Jurkat, Clone E6-1 (cell line): Measurements from ENCODE around the gene P3H1.

Source experiments
- DNase-seq: peaks from one replicate; pipeline ENCODE4 v3.0.0-alpha.2; 2011; ENCODE audit warnings: low read depth, low spot score
- H3K4me3 ChIP-seq: 2 replicates; pipeline ENCODE4 v1.5.1; 2011; ENCODE audit warnings: mild to moderate bottlenecking, low read length, control low read depth, moderate library complexity

The P3H1 gene

DNA sequence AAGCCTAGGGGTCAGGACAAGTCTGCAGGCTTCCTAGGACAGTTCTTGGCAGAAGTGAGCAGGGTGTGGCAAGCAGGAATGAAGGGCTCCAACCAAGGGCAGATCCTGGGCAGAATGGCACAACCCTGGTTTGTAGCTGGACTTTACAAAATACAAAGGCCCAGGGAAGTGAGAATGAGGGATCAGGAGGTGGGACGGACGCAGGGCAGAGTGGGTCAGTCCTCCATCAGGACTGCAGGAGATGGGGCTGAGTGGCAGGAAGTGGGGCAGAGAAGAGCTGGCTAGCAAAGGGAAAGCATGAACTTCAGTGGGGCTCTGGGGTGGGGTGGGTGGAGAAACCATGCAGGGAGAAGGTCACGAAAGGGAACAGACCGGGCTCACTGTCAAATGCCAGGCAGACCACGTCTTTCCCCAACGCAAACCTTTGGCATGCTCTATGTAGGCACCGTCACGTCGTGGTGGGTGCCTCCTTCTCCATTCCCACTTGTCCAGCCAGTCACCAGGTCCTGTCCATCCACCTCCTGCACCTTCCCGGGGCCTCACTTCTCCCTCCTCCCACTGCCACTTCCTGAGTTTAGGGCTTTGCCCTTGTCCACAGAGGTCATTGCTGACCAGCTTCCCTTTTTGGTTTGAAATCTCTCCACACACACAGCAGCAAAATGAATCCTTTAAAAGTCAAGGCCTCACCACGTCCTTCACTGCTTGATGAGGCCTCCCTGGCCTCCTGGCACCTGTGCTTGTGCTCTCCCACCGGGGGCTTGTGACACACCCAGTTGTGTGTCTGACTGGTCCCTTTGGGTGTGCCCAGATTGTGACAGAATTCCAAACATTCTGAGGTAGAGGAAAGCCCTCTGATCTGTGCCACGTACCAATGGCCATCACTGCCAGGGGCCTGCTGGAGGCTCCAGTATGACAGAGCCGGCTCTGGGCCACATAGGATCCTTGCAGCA lies 18.1 kb downstream of the P3H1 start:
- no peak for DNase-seq
- H3K4me3 ChIP-seq: no peak overlapping the region

DNA sequence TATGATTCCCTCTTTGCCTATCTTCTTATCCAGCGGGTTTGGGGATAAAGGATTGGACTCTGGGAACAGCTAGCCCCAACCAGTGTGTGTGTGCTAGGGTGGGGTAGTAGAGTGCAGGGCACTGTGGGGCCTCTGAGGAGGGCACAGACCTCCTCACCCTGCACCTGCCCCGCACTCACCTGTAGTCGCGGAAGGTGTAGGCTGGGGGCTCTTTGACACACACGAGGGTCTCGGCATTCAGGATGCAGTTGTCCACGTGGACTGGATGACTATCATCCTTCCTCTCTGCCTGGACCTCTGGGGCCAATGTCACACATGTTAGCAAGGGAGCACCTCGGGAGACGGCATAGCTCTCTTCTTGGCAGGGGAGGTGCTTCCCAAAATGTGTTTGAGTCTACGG lies 18.8 kb downstream of the P3H1 start:
- DNase-seq: no peak
- no peak overlapping the region for H3K4me3 ChIP-seq

DNA sequence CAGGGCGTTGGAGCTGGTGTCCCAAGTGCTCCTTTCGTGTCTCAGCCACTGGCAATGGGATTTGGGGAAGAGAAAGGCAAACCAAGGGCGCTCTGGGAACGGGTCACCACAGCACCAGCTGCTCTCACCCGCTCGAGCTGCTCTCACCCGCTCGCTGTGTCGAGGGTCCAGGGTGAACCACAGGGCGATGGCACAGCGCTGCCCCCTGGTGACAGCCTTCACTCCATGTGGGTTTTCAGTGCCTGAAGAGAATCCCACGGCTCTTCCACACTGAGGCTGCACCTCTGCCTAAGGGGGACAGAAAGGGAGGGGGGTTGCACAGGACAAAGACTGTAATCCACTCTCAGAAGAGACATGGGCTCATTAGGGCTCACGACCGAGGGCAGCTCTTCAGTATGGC lies 19.7 kb downstream of the P3H1 start:
- no peak overlapping the region for H3K4me3 ChIP-seq
- DNase-seq: no peak

DNA sequence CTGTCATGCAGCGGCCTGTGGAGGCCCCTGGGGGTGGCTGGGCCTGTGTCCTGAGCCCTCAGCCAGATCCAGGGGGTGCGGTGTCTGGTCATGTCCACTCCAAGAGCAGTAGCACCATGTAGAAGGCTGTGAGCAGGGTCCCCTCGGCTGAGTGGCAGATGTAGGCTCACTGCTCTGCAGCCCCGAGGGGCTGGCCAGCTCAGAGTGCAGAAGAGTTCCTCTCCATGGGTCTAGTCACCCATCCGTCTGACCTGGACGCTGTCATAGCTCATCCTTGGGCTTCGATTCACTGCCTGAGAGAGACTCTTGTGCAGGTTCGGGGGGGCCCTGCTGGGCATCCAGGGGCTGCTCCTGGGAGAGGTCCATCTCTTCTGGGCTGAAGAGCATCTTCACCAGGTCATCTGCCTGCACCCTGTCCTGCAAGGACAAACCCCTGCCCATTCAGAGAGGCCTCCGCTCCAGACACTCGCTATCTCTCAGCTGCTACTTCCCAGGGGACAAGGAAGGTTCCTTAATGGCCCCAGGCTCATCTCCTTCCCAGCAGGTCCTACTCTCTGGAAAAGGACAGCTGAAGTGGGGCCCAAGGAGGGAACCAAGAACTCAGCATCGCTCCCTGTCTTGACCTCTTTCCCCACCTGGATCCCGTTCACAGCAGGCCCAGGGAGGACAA lies 20.3 kb downstream of the P3H1 start:
- DNase-seq: no peak

GRCh38 chr1:42745851-42746250 lies 21.0 kb downstream of the P3H1 start:
- H3K4me3 ChIP-seq: no peak overlapping the region
- no peak for DNase-seq

More for the DNA sequence above, 20.3 kb downstream of the P3H1 start:
- H3K4me3 ChIP-seq: no peak overlapping the region

DNA sequence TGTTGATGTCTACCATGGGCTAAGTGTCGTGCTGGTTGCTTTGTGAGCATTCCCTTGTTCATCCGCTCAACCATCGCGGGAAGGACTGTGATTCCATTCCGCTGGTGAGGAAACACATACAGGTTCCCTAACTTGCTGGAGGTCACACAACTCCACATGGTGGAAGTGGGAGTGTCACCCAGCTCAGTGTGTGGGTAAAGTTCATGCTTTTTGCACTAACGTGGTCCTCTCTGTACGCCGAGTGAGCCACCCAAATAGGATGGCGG lies 22.7 kb downstream of the P3H1 start:
- H3K4me3 ChIP-seq: no peak overlapping the region
- DNase-seq: no peak

DNA sequence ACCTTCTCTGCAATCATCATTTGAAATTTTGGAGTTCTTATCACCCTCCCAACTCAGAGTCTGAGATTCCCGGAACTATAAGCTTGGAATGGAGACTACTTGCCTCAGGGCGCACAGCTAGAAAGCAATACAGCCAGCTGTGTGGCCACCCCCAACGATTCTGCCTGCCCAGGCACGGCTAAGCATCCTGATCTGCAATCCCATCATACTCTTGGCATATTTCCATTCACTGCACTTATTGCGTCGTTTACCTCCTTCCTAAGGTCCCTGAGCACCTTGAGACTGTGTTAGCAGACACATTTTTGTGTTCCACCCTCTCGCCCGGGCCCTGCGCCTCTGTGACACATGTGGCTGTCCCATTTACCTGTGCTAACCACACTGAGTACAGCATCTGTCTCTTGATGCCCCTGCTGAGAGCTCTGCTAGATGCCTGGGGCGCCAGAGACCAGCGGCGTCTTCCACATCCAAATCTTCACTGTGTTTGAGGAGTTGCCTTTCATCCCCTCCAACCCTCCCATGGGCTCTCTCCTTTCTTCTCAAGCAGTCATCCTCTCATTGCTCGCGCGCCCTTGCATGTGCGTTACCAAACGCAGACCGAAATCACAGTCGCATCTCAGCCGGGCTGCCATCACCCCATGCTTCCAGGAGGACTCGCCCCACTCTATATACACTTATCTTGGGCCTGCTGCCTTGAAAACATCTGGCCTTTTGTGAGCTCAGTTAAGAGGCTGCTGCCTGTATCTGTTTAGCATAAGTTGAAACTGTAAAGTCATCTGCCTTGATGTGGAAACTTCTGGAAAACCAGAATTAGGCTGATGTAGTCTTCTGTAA lies 23.3 kb downstream of the P3H1 start:
- DNase-seq: no peak
- H3K4me3 ChIP-seq: no peak overlapping the region

DNA sequence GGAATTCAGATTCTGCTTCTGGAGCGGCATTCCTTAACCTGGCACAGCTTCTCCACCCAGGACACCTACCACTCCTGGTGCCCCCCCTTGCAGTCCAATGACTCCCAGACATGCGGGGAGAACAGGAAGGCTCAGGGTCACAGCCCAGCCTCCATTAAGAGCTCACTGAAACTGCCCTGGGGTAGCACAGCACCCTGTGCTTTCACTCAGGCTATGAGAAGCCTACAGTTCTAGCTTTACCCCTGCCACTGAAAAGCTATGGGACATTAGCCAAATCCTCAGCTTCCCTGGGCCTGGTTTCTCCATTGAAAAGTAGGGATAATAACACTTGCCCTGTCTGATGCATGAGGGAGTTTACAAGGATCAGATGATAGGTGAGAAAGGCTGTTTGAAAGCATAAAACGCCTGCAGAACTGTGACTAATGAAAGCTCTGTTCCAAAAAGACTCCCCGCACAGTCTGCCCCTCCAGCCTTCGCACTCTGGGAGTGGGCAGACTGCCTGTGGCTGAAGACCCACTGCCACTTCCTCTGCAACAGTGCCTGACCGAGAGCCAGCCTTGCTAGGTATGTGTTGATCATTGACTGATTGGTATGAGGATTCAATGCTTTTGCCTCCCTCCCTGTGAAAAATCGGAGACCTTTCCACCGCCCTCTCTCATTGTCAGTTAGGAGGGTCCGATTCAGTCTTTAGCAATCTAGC lies 24.1 kb downstream of the P3H1 start:
- no peak for DNase-seq
- H3K4me3 ChIP-seq: no peak overlapping the region

DNA sequence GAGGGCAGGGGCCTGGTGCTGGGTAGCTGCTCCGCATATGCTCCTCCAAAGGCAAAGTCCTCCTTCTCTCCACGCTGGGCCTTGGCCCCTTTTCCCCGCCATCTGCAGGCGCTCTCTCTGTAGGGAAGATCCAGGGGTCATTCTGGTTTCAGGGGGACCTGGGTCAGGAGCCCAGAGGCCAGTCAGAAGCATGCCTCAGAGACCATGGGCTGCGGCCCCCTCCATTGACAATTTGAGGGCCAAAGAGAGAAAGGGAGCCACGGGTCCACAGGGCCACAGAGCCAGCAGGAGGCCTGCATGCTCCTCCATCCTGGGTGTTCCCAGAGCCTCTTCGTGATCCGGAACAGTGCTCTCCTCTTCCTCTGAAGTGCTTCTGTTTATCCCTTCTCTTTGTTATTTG lies 24.7 kb downstream of the P3H1 start:
- H3K4me3 ChIP-seq: no peak overlapping the region
- no peak for DNase-seq

DNA sequence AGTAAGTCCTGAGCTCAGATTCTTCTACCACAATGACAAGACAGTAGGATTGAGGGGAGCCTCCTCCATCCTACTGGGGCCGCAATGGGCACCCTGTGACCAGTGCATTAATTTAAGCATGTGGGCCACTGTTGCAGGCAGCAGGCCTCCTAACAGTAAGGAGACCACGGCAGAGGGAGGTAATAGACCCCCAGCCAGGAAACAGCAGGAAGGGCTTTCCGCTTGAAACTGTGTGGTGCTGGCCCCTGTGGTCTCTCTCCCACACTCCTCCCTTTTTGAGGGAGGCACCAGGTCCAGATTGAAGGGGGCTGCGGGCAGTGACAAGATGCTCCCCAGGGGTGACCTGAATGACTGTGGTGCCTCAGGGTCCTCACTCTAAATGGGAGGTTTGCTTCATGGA lies 25.1 kb downstream of the P3H1 start:
- no peak overlapping the region for H3K4me3 ChIP-seq

DNA sequence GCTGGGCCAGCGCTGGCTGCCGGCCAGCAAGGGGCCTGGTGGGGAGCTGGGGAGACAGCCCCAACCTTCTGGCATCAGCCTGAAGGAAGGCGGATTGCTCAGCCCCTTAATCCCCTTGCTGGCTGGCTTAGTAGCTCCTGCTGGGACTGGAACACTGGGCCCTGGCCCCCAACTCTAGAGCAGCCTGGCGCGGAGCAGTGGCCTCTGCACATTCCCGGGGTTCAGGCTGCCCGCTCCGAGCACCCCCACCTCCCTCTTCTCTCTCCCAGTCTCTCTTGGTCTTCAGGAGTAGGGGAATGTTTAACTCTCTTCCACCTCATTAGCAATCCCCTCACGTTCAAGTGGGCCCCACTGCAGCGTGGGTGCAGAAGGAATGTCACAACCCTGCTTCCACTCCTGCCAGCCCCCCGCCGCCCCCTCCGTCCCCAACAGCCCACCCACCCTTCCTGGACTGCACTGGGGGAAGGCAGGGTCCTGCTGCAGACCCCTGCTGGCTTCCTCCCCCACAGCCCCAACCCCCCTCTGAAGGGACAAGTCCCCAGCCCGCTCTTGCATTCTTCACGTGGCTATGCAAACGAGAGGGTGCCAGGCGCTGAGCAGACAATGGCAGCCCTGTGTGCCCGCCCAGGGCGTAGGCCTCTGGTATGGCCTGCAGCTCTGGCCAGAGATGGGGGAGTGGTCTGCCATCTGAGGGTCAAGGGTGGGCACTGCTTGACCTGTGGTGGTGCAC lies 25.8 kb downstream of the P3H1 start:
- DNase-seq: no peak
- no peak overlapping the region for H3K4me3 ChIP-seq

More for the DNA sequence above, 25.1 kb downstream of the P3H1 start:
- no peak for DNase-seq

DNA sequence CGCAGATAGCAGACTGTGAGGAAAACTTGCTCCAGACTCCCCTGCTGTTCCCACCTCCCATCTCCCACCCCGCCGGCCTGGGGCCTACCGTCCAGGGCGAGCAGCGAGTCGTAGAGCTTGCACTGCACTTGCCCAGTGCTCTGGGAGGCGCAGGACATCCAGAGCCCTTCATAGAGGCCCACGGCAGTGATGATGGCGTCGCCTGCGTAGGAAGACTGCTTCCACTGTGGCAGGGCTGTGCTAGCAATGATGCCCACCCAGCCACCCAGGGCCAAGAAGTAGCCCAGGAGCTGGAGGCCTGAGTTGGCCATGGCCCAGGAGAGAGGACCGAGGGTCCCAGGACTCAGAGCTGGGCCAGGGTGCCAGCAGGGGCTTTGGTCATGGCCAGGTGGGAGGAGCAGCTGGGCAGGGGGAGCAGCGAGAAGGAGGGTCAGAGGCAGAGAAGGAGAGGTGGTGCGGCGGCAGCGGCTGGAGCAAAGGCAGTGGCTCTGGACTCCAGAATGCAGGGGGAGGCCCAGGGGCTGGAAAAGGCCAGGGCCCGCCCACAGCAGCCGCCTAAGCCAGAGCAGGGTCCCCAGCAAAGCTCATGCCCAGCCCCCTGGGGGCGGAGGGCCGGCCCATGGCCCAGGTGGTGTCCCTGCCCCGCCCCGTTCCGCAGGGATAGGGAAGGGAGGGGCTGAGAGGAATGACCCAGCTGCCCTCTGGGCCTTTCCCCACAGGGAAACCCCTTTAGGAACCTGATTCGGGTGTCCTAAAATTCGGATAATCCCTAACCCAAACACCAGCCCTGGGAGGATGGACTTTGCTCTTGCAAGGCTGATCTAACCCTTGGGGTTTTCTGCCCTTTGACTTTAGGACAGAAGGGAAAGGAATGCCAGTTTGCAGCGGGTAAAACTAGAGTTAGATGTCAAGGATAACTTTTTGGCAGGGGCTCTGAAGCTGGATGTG lies 26.8 kb downstream of the P3H1 start, which contains the start of gene CLDN19:
CLDN19 (minus strand) TSS at position 484 of the 948 bp plus-strand sequence; CDS start at position 311, 173 bp downstream.
- no peak for DNase-seq
- no peak within 1 kb of the TSS for H3K4me3 ChIP-seq

- no peak overlapping the region for H3K4me3 ChIP-seq
These were observed 28.1 kb downstream of the P3H1 start for GRCh38 chr1:42738678-42739226.

GRCh38 chr1:42737986-42738677 lies 28.7 kb downstream of the P3H1 start:
- H3K4me3 ChIP-seq: no peak overlapping the region
- DNase-seq: no peak

More at GRCh38 chr1:42738678-42739226, 28.1 kb downstream of the P3H1 start:
- no peak for DNase-seq

- no peak overlapping the region for H3K4me3 ChIP-seq
- no peak for DNase-seq
These were observed 29.6 kb downstream of the P3H1 start for GRCh38 chr1:42737257-42737656.

DNA sequence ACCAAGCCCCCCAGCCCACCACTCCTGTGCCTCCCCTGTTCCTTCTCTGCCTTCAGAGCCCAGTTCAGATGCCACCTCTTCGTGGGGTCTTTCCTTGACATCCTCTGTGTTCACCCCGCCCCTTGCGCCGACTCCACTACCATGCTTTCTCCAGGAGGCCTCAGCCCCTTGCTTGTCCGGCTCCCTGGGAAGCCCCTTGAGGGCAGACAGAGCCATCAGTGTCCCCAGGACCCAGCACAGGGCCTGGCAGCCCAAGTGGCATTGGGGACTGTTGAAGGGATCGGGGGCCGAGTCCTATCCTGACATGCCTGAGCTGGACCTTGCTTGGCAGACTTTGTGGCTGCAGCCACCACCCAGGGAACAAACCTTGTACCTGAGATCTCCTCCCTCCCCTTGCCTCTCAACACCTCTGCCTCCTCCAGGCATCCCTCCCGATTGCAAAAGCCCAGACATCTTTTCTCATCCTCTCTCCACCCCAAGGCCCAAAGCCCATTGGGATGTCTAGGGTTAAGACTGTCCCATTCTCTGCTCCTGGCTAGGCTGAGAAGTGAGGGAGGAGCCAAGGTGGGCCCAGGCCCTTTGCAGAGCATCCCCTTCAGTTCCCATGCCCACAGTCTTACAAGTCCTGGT lies 30.1 kb downstream of the P3H1 start:
- no peak overlapping the region for H3K4me3 ChIP-seq
- no peak for DNase-seq
